H1 (cell line): ENCODE data around the gene EGR2. TPM values are rescaled to one million over a fixed set of nuclear protein-coding genes. Genes with fewer than 3 reads are reported as not detected.

Source experiments
- CTCF ChIA-PET: fragments of 300-600 bp; sonication (Branson Sonifier 250); formaldehyde crosslinking; loops from one replicate; lab custom pipeline; 2021; ENCODE audit not compliant: partially characterized antibody; lab: Charles Lee
- POLR2A ChIA-PET: fragments of 300-600 bp; sonication (Branson Sonifier 250); formaldehyde crosslinking; loops from one replicate; lab custom pipeline; 2021; ENCODE audit warnings: inconsistent platforms; ENCODE audit not compliant: partially characterized antibody; lab: Charles Lee
- DNase-seq, 2 experiments: peaks; one replicate each; pipeline versions ENCODE4 v3.0.0 to v3.0.0-alpha.2; 2010 to 2022; ENCODE audit warnings: low spot score in 2 of 2, low read depth in 1 of 2, mixed read lengths in 1 of 2
- FAIRE-seq: peaks from 2 replicates; lab custom pipeline; 2011; peaks lifted over from hg19 to GRCh38; lab: Jason Lieb, UNC
- H2AFZ ChIP-seq: 2 replicates; pipeline ENCODE4 v1.8.1; 2012; ENCODE audit warnings: low read length, inconsistent platforms
- H2AK5ac ChIP-seq: 2 replicates; pipeline ENCODE4 v1.6.1; 2013; ENCODE audit warnings: low read depth, low read length
- H2BK120ac ChIP-seq: replicated peaks from 2 replicates; pipeline ENCODE3; 2013; ENCODE audit warnings: low read depth, low read length, inconsistent platforms
- H2BK12ac ChIP-seq: 2 replicates; pipeline ENCODE4 v1.6.1; 2013; ENCODE audit warnings: low read depth, low read length
- H2BK15ac ChIP-seq: 2 replicates; pipeline ENCODE4 v1.6.1; 2013; ENCODE audit warnings: low read length
- H2BK20ac ChIP-seq: 2 replicates; pipeline ENCODE4 v1.6.1; 2013; ENCODE audit warnings: low read length
- H2BK5ac ChIP-seq: 2 replicates; pipeline ENCODE4 v1.6.1; 2013; ENCODE audit warnings: low read depth, low read length
- H3K14ac ChIP-seq: 2 replicates; pipeline ENCODE4 v1.6.1; 2013; ENCODE audit warnings: inconsistent platforms; ENCODE audit not compliant: insufficient read length
- H3K18ac ChIP-seq: 2 replicates; pipeline ENCODE4 v1.6.1; 2013; ENCODE audit warnings: low read length; ENCODE audit errors: extremely low read depth
- H3K23ac ChIP-seq: 2 replicates; pipeline ENCODE4 v1.6.1; 2013; ENCODE audit warnings: inconsistent platforms; ENCODE audit not compliant: insufficient read length
- H3K23me2 ChIP-seq: 2 replicates; pipeline ENCODE4 v1.6.1; 2013; ENCODE audit warnings: low read depth, low read length
- H3K27ac ChIP-seq: 2 replicates; pipeline ENCODE4 v1.6.1; 2011; ENCODE audit warnings: low read depth, low read length, inconsistent platforms
- H3K27me3 ChIP-seq, 4 experiments: replicated peaks in 1 of 4; 1 replicate in 1 of 4; 2 replicates in 3 of 4; pipeline versions ENCODE4 v1.6.1 to v1.8.1; 2011 to 2013; ENCODE audit warnings: low read length in 3 of 4, mild to moderate bottlenecking in 3 of 4, inconsistent platforms in 2 of 4, mixed read lengths in 2 of 4, moderate library complexity in 1 of 4; ENCODE audit not compliant: control insufficient read depth in 3 of 4, insufficient read depth in 3 of 4; ENCODE audit errors: extremely low read depth in 1 of 4
- H3K36me3 ChIP-seq, 4 experiments: 2 replicates each; pipeline versions ENCODE4 v1.6.1 to v1.8.1; 2011 to 2013; ENCODE audit warnings: mild to moderate bottlenecking in 4 of 4, low read length in 3 of 4, moderate library complexity in 2 of 4, control low read depth in 1 of 4, inconsistent platforms in 1 of 4; ENCODE audit not compliant: insufficient read depth in 4 of 4, control insufficient read depth in 2 of 4
- H3K4ac ChIP-seq: replicated peaks from 2 replicates; pipeline ENCODE3; 2013; ENCODE audit warnings: low read length, low read depth, mixed read lengths, inconsistent platforms; ENCODE audit not compliant: insufficient read length
- H3K4me1 ChIP-seq, 4 experiments: replicated peaks in 1 of 4; 1 replicate in 1 of 4; 2 replicates in 3 of 4; pipeline versions ENCODE4 v1.6.1 to v1.8.1; 2011 to 2013; ENCODE audit warnings: low read length in 3 of 4, inconsistent platforms in 2 of 4, mixed read lengths in 1 of 4; ENCODE audit not compliant: insufficient read depth in 4 of 4, control insufficient read depth in 3 of 4
- H3K4me2 ChIP-seq, 2 experiments: 2 replicates each; pipeline versions ENCODE4 v1.6.1 to v1.8.1; 2011 to 2013; ENCODE audit warnings: low read depth in 2 of 2, low read length in 2 of 2, control low read depth in 1 of 2, inconsistent platforms in 1 of 2, mild to moderate bottlenecking in 1 of 2; ENCODE audit not compliant: insufficient read depth in 1 of 2
- H3K4me3 ChIP-seq, 4 experiments: fragments of 200-600, 300-600 bp in 1 of 4; sonication (generic), shearing (Covaris generic), sonication (Bioruptor Twin) in 1 of 4; 2 replicates each; pipeline versions ENCODE4 v1.5.1 to v1.8.1; 2011 to 2016; ENCODE audit warnings: low read length in 4 of 4, low read depth in 3 of 4, control low read depth in 2 of 4, inconsistent platforms in 2 of 4, mild to moderate bottlenecking in 2 of 4, mixed read lengths in 1 of 4, moderate library complexity in 1 of 4; ENCODE audit not compliant: insufficient read depth in 2 of 4; ENCODE audit errors: extremely low read depth in 1 of 4
- H3K56ac ChIP-seq: replicated peaks from 2 replicates; pipeline ENCODE3; 2013; ENCODE audit warnings: low read depth, mild to moderate bottlenecking, mixed read lengths, low read length, inconsistent platforms; ENCODE audit not compliant: insufficient read length
- H3K79me1 ChIP-seq: 2 replicates; pipeline ENCODE4 v1.6.1; 2013; ENCODE audit warnings: low read depth, low read length, control low read depth
- H3K79me2 ChIP-seq, 2 experiments: 2 replicates each; pipeline versions ENCODE4 v1.6.1 to v1.8.1; 2012 to 2013; ENCODE audit warnings: low read length in 2 of 2, mild to moderate bottlenecking in 2 of 2, inconsistent platforms in 1 of 2; ENCODE audit not compliant: insufficient read depth in 2 of 2, control insufficient read depth in 1 of 2
- H3K9ac ChIP-seq, 4 experiments: replicated peaks in 1 of 4; 1 replicate in 1 of 4; 2 replicates in 3 of 4; pipeline versions ENCODE4 v1.6.1 to v1.8.1; 2011 to 2013; ENCODE audit warnings: low read depth in 3 of 4, low read length in 3 of 4, control low read depth in 2 of 4, mild to moderate bottlenecking in 2 of 4, moderate library complexity in 2 of 4, inconsistent platforms in 1 of 4; ENCODE audit errors: extremely low read depth in 1 of 4
- H3K9me3 ChIP-seq, 2 experiments: 2 replicates each; pipeline versions ENCODE4 v1.6.1 to v1.8.1; 2012 to 2013; ENCODE audit warnings: mild to moderate bottlenecking in 2 of 2, moderate library complexity in 2 of 2, control low read depth in 1 of 2, inconsistent platforms in 1 of 2, low read depth in 1 of 2, low read length in 1 of 2, mixed read lengths in 1 of 2; ENCODE audit not compliant: insufficient read depth in 2 of 2
- H4K20me1 ChIP-seq, 2 experiments: replicated peaks in 1 of 2; 2 replicates each; pipeline versions ENCODE3 to v1.8.1; 2011 to 2013; ENCODE audit warnings: inconsistent platforms in 2 of 2, low read length in 2 of 2, mild to moderate bottlenecking in 1 of 2; ENCODE audit not compliant: insufficient read depth in 2 of 2, control insufficient read depth in 1 of 2
- H4K5ac ChIP-seq: 2 replicates; pipeline ENCODE4 v1.6.1; 2013; ENCODE audit warnings: low read length, low read depth, mixed read lengths, inconsistent platforms; ENCODE audit not compliant: insufficient read length
- H4K8ac ChIP-seq: 2 replicates; pipeline ENCODE4 v1.8.0; 2013; ENCODE audit warnings: mild to moderate bottlenecking, moderate library complexity, low read length, inconsistent platforms; ENCODE audit not compliant: insufficient read depth; ENCODE audit errors: extremely low read depth
- H4K91ac ChIP-seq: replicated peaks from 2 replicates; pipeline ENCODE3; 2013; ENCODE audit warnings: low read length, mixed read lengths, inconsistent platforms; ENCODE audit not compliant: insufficient read length
- CBX8 ChIP-seq: fragments of 300-800, 300-1000 bp; sonication (generic); IDR thresholded peaks from 2 replicates; pipeline ENCODE4 v1.7.1; 2016; ENCODE audit warnings: low read depth, low read length, borderline replicate concordance
- CTCF ChIP-seq, 3 experiments: IDR thresholded peaks; 1 replicate in 2 of 3; 2 replicates in 1 of 3; pipeline versions ENCODE4 v1.5.1 to v1.6.1; 2011; ENCODE audit warnings: low read length in 3 of 3, mild to moderate bottlenecking in 3 of 3, inconsistent platforms in 2 of 3, low read depth in 1 of 3, moderate library complexity in 1 of 3; ENCODE audit not compliant: insufficient read depth in 1 of 3; ENCODE audit errors: control extremely low read depth in 1 of 3
- FOSL1 ChIP-seq: IDR thresholded peaks from 2 replicates; pipeline ENCODE4 v1.6.1; 2011; ENCODE audit warnings: mild to moderate bottlenecking, low read depth, low read length, moderate library complexity; ENCODE audit not compliant: insufficient read depth
- GABPA ChIP-seq: IDR thresholded peaks from 2 replicates; pipeline ENCODE4 v1.6.1; 2011; ENCODE audit warnings: mild to moderate bottlenecking, low read length, moderate library complexity, borderline replicate concordance; ENCODE audit not compliant: insufficient read depth
- SIN3A ChIP-seq, 2 experiments: IDR thresholded peaks in 1 of 2; conservative IDR thresholded peaks in 1 of 2; 2 replicates each; pipeline ENCODE4 v1.6.1; 2011 to 2012; ENCODE audit warnings: low read length in 2 of 2, improper control_type of control experiment in 1 of 2, low read depth in 1 of 2, mild to moderate bottlenecking in 1 of 2
- TCF12 ChIP-seq: IDR thresholded peaks from 2 replicates; pipeline ENCODE4 v1.6.1; 2011; ENCODE audit warnings: low read depth, mild to moderate bottlenecking, low read length
- ZNF274 ChIP-seq: IDR thresholded peaks from 2 replicates; pipeline ENCODE4 v1.7.0; 2012; ENCODE audit warnings: low read length, borderline replicate concordance; ENCODE audit errors: extremely low read depth
- WGBS, 2 experiments: shearing (Covaris generic) in 1 of 2; methylation state at CpG; one replicate each; pipeline versions ENCODE4 v1.1.6 to v1.1.7; 2013 to 2015; ENCODE audit warnings: low lambda C conversion rate in 2 of 2, mixed read lengths in 2 of 2, inconsistent platforms in 1 of 2, low coverage in 1 of 2, missing lambda C conversion rate in 1 of 2; ENCODE audit not compliant: insufficient replicate concordance in 2 of 2, insufficient coverage in 1 of 2, insufficient read length in 1 of 2; ENCODE audit errors: extremely low coverage in 1 of 2, missing lambda C conversion rate in 1 of 2; 5-methylcytosine and 5-hydroxymethylcytosine counted together
- polyA plus RNA-seq, 7 experiments: library from polyadenylated mRNA; depleted of rRNA in 3 of 7; stranded (reverse) in 5 of 7; unstranded in 2 of 7; fragments of >200 nt in 5 of 7; fragments of 200-250 nt in 2 of 7; gene quantifications; 1 replicate in 5 of 7; 2 replicates in 1 of 7; 4 replicates in 1 of 7; pipeline versions ENCODE4 v1.2.1 to v1.2.3, GENCODE V29; 2011 to 2013; ENCODE audit warnings: missing spikeins in 2 of 7, mixed read lengths in 2 of 7
- total RNA-seq: library from RNA; stranded (reverse); fragmentation: NEBNext Ultra II Directional; extraction: Animal tissue kit (Norgen Biotek cat#: 25700); gene quantifications from 2 replicates; pipeline ENCODE4 v1.2.1, GENCODE V29; 2021

EGR2 gene
- total and polyA plus RNA-seq, 2 of the 8 experiments (the other 6 are each of a cell fraction or from before 2014, with no cell fraction given) = 1.3 to 2.1 TPM

GRCh38 chr10:62852961-62853702 lies 37.0 kb upstream of the EGR2 start:
- Histone ChIP-seq H4K5ac (no peak overlapping the region), H3K56ac (no peak overlapping the region), H3K27me3 (no peaks in the 10 kb centered on the region), H3K4me2 (no peak overlapping the region), H3K4me1 (no peaks in the 10 kb centered on the region), H2AFZ (no peak overlapping the region), H2BK120ac (no peak overlapping the region), H3K23me2 (no peaks in the 10 kb centered on the region), H4K8ac (no peak overlapping the region), H3K4ac (no peak overlapping the region), H4K20me1 (no peaks in the 10 kb centered on the region), H2AK5ac (no peak overlapping the region), H3K9me3 (no peaks in the 10 kb centered on the region), H2BK20ac (no peak overlapping the region), H2BK15ac (no peak overlapping the region), H3K23ac (no peak overlapping the region), H3K14ac (no peak overlapping the region), H4K91ac (no peak overlapping the region), H3K36me3 (no peaks in the 10 kb centered on the region), H2BK12ac (no peak overlapping the region), H3K79me1 (no peaks in the 10 kb centered on the region), H3K27ac (no peak overlapping the region), H2BK5ac (no peak overlapping the region), H3K4me3 (no peak overlapping the region), H3K18ac (no peak overlapping the region), H3K79me2 (no peaks in the 10 kb centered on the region), H3K9ac (no peak overlapping the region)
- CTCF ChIA-PET = interaction anchor here (0.6 to 3.1 kb wide), 14 partner anchors 9 to 453 kb away, joined by 3 to 19 read pairs (median 4); no protein-coding TSS in a partner anchor
- POLR2A ChIA-PET = no interaction called here
- no peak for TF ChIP-seq CBX8
- no peak for TF ChIP-seq ZNF274
- no peak for TF ChIP-seq GABPA
- no peak for TF ChIP-seq TCF12
- no peak for TF ChIP-seq FOSL1
- no peak for TF ChIP-seq CTCF (IDR thresholded peaks at IDR 0.05; ENCODE audit: control extremely low read depth in 1 of 3, insufficient read depth in 1 of 3, low read depth in 1 of 3, low read length in 3 of 3)
- TF ChIP-seq SIN3A (conservative IDR thresholded peaks at IDR 0.05 in 1 of 2, IDR thresholded peaks at IDR 0.05 in 1 of 2; ENCODE audit: low read depth in 1 of 2, low read length in 2 of 2) = no peak
- no peak for FAIRE-seq
- no peak for DNase-seq
- 68% methylated on average over 6 of the region's 6 CpGs; no CpG with 5 or more reads in 1 of the 2 experiments for WGBS, 2 experiments
